Loucy (cell line): ENCODE data around the gene ALDH1A3.
A peak's percentile ranks its signal among the peaks of the same experiment; 100 is the strongest.

ENCODE experiments used
- H2AFZ ChIP-seq: fragments of 200-600 bp; sonication (generic); 2 replicates; pipeline ENCODE4 v1.6.0; 2016; ENCODE audit warnings: antibody characterized with exemption, mild to moderate bottlenecking, low read length, moderate library complexity
- H3F3A ChIP-seq: fragments of 200-600 bp; 2 replicates; pipeline ENCODE4 v1.6.0; 2016; ENCODE audit warnings: antibody characterized with exemption, low read depth, mild to moderate bottlenecking
- H3K27me3 ChIP-seq: fragments of 200-600 bp; sonication (generic); 2 replicates; pipeline ENCODE4 v1.6.1; 2014; ENCODE audit warnings: low read length, mild to moderate bottlenecking; ENCODE audit not compliant: insufficient read depth, poor library complexity, severe bottlenecking
- H3K36me3 ChIP-seq: fragments of 200-600 bp; sonication (generic); 2 replicates; pipeline ENCODE4 v1.6.1; 2016; ENCODE audit warnings: low read length; ENCODE audit not compliant: insufficient read depth
- H3K4me1 ChIP-seq: fragments of 200-600 bp; sonication (generic); 2 replicates; pipeline ENCODE4 v1.5.1; 2014; ENCODE audit warnings: low read length, mild to moderate bottlenecking; ENCODE audit not compliant: insufficient read depth, poor library complexity, severe bottlenecking
- H3K4me2 ChIP-seq: fragments of 200-600 bp; sonication (generic); 2 replicates; pipeline ENCODE4 v1.6.0; 2014; ENCODE audit warnings: antibody characterized with exemption, low read length, low read depth, mild to moderate bottlenecking; ENCODE audit not compliant: poor library complexity, severe bottlenecking
- H3K4me3 ChIP-seq: fragments of 200-600 bp; sonication (generic); 2 replicates; pipeline ENCODE4 v1.5.1; 2014; ENCODE audit warnings: low read length, mild to moderate bottlenecking, mixed read lengths; ENCODE audit not compliant: poor library complexity, severe bottlenecking
- H3K79me2 ChIP-seq: fragments of 200-600 bp; sonication (generic); 2 replicates; pipeline ENCODE4 v1.6.1; 2014; ENCODE audit warnings: low read length; ENCODE audit not compliant: insufficient read depth
- H3K9ac ChIP-seq: fragments of 200-600 bp; sonication (generic); 2 replicates; pipeline ENCODE4 v1.6.0; 2014; ENCODE audit warnings: mild to moderate bottlenecking, low read depth, low read length, moderate library complexity; ENCODE audit not compliant: poor library complexity, severe bottlenecking
- H3K9me2 ChIP-seq: fragments of 200-600 bp; sonication (generic); replicated peaks from 2 replicates; pipeline ENCODE4 v1.6.1; 2016; ENCODE audit warnings: low read depth, low read length, mixed read lengths
- H3K9me3 ChIP-seq: fragments of 200-600 bp; sonication (generic); 2 replicates; pipeline ENCODE4 v1.6.1; 2014; ENCODE audit warnings: mild to moderate bottlenecking, antibody characterized with exemption, low read length, low read depth; ENCODE audit not compliant: insufficient read depth
- H4K20me1 ChIP-seq: fragments of 200-600 bp; sonication (generic); 2 replicates; pipeline ENCODE4 v1.6.0; 2014; ENCODE audit warnings: antibody characterized with exemption, low read length, mild to moderate bottlenecking; ENCODE audit not compliant: insufficient read depth, poor library complexity, severe bottlenecking
- CTCF ChIP-seq: fragments of 200-600 bp; sonication (generic); conservative IDR thresholded peaks from 2 replicates; pipeline ENCODE4 v1.5.1; 2014; ENCODE audit warnings: mild to moderate bottlenecking, antibody characterized with exemption, low read length
- EZH2phosphoT487 ChIP-seq: fragments of 200-600 bp; IDR thresholded peaks from 2 replicates; pipeline ENCODE4 v1.6.1; 2018; ENCODE audit warnings: antibody characterized with exemption, mild to moderate bottlenecking, moderate library complexity, borderline replicate concordance

Gene ALDH1A3

GRCh38 chr15:100902436-100903167 is 23.0 kb downstream of the ALDH1A3 start:
- Histone ChIP-seq H3K79me2 (no peaks in the 10 kb centered on the region), H3K9me2 (no peaks in the 10 kb centered on the region), H3K9me3 (no peaks in the 10 kb centered on the region), H3K36me3 (no peaks in the 10 kb centered on the region), H3K4me2 (no peak overlapping the region), H3K4me3 (no peak overlapping the region), H3K9ac (no peak overlapping the region), H2AFZ (0 out of 2 replicates have a peak overlapping the region, but pooled peaks have one; percentile 38), H4K20me1 (no peaks in the 10 kb centered on the region), H3K4me1 (no peaks in the 10 kb centered on the region), H3F3A (no peaks in the 10 kb centered on the region), H3K27me3 (no peaks in the 10 kb centered on the region)
- no peak for TF ChIP-seq EZH2phosphoT487
- TF ChIP-seq CTCF: no peak

GRCh38 chr15:100903168-100903554 is 23.5 kb downstream of the ALDH1A3 start:
- Histone ChIP-seq H3K79me2 (no peaks in the 10 kb centered on the region), H3F3A (no peaks in the 10 kb centered on the region), H2AFZ (no peak overlapping the region), H3K27me3 (no peaks in the 10 kb centered on the region), H3K4me3 (no peak overlapping the region), H3K4me2 (no peak overlapping the region), H3K4me1 (no peaks in the 10 kb centered on the region), H3K9me2 (no peaks in the 10 kb centered on the region), H3K9me3 (no peaks in the 10 kb centered on the region), H3K9ac (no peak overlapping the region), H4K20me1 (no peaks in the 10 kb centered on the region), H3K36me3 (no peaks in the 10 kb centered on the region)
- TF ChIP-seq EZH2phosphoT487: no peak
- no peak for TF ChIP-seq CTCF

- Histone ChIP-seq H3K27me3 (no peaks in the 10 kb centered on the region), H4K20me1 (no peaks in the 10 kb centered on the region), H3K9me2 (no peaks in the 10 kb centered on the region), H2AFZ (no peak overlapping the region), H3K4me2 (no peak overlapping the region), H3K9me3 (no peaks in the 10 kb centered on the region), H3K4me3 (no peak overlapping the region), H3F3A (no peaks in the 10 kb centered on the region), H3K36me3 (no peaks in the 10 kb centered on the region), H3K9ac (no peak overlapping the region), H3K79me2 (no peaks in the 10 kb centered on the region), H3K4me1 (no peaks in the 10 kb centered on the region)
- TF ChIP-seq EZH2phosphoT487: no peak
- no peak for TF ChIP-seq CTCF
Observed at GRCh38 chr15:100905850-100906249, 26.2 kb downstream of the ALDH1A3 start.
